ENCODE results near the gene C19orf67. TPM values are rescaled to one million over a fixed set of nuclear protein-coding genes. Genes with fewer than 3 reads are reported as not detected.
A peak's percentile ranks its signal among the peaks of the same experiment; 100 is the strongest.

C19orf67 gene
- total and polyA plus RNA-seq, 2 of the 13 experiments (the other 11 are each of a cell fraction or from before 2014, with no cell fraction given), result 0.11 to 0.32 TPM

DNA sequence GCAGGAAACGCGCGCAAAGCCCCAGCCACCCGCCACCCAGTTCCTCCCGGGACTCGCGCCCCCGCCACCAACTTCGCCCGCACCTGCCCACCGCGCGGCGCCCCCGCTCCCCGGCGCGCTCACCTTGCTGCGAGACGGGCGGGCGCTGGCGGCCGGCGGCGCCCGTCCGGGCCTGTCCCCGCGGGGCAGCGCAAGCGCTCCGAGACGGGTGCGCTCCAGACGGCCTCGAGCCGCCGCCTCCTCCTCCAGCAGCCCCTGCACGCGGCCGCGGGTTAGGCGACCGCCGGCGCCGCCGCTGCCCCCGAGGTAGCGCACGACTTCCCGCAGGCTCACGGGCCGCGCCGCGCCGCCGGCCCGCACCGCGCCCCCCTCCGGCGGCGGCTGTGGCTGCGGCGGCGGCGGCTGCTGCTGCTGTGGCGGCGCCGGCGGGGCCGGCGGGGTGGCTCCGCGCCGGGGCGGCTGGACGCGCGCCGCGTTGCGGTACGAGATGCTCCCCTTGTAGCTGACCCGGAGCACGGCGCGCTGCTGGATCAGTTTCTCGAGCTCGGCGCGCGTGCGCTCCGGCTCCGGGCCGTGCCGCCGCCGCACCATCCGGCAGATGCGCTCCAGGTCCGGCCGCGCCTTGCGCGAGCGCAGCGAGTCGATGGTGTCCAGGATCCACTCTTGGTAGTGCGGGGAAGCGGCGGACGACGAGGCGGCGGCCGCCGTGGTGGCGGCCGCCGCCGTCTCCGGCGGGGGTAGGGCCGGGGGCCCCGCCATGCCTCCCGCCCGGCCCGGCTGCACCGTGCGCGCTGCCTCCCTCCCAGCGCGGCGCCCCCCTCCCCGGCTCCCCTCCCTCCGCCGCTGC is 4.3 kb upstream of the C19orf67 start (continued):
- TF ChIP-seq, protein P1, sequence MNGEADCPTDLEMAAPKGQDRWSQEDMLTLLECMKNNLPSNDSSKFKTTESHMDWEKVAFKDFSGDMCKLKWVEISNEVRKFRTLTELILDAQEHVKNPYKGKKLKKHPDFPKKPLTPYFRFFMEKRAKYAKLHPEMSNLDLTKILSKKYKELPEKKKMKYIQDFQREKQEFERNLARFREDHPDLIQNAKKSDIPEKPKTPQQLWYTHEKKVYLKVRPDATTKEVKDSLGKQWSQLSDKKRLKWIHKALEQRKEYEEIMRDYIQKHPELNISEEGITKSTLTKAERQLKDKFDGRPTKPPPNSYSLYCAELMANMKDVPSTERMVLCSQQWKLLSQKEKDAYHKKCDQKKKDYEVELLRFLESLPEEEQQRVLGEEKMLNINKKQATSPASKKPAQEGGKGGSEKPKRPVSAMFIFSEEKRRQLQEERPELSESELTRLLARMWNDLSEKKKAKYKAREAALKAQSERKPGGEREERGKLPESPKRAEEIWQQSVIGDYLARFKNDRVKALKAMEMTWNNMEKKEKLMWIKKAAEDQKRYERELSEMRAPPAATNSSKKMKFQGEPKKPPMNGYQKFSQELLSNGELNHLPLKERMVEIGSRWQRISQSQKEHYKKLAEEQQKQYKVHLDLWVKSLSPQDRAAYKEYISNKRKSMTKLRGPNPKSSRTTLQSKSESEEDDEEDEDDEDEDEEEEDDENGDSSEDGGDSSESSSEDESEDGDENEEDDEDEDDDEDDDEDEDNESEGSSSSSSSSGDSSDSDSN (CRISPR knock-in tag; IDR thresholded peaks at IDR 0.05), result peak; percentile 40; the same call in 1 of the 2 replicates
- TF ChIP-seq ZNF556 (CRISPR knock-in tag; IDR thresholded peaks at IDR 0.05; ENCODE audit: borderline replicate concordance) (no peak), NPAS2 (CRISPR knock-in tag; IDR thresholded peaks at IDR 0.05; ENCODE audit: borderline replicate concordance) (no peak), CTCF (CRISPR knock-in tag; IDR thresholded peaks at IDR 0.05) (0 out of 2 replicates have a peak, but pooled peaks have one; percentile 25), SAP130 (CRISPR knock-in tag; IDR thresholded peaks at IDR 0.05; ENCODE audit: low read depth) (peak; percentile 14; the same call in 1 of the 2 replicates), ZNF615 (CRISPR knock-in tag; IDR thresholded peaks at IDR 0.05; ENCODE audit: borderline replicate concordance) (no peak), TMF1 (CRISPR knock-in tag; IDR thresholded peaks at IDR 0.05; ENCODE audit: low read depth) (peak; percentile 19; the same call in 1 of the 2 replicates), ZHX1 (CRISPR knock-in tag; IDR thresholded peaks at IDR 0.05; ENCODE audit: low read depth) (0 out of 2 replicates have a peak, but pooled peaks have one; percentile 12), WIZ (CRISPR knock-in tag; IDR thresholded peaks at IDR 0.05) (no peak), PAF1 (CRISPR knock-in tag; IDR thresholded peaks at IDR 0.05) (no peak), FOXA3 (CRISPR knock-in tag; IDR thresholded peaks at IDR 0.05) (no peak), ZNF564 (CRISPR knock-in tag; IDR thresholded peaks at IDR 0.05) (no peak), DZIP1 (CRISPR knock-in tag; IDR thresholded peaks at IDR 0.05) (no peak)
- TF ChIP-seq, protein P2, sequence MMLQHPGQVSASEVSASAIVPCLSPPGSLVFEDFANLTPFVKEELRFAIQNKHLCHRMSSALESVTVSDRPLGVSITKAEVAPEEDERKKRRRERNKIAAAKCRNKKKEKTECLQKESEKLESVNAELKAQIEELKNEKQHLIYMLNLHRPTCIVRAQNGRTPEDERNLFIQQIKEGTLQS (CRISPR knock-in tag; IDR thresholded peaks at IDR 0.05), result no peak
- TF ChIP-seq, protein P3, sequence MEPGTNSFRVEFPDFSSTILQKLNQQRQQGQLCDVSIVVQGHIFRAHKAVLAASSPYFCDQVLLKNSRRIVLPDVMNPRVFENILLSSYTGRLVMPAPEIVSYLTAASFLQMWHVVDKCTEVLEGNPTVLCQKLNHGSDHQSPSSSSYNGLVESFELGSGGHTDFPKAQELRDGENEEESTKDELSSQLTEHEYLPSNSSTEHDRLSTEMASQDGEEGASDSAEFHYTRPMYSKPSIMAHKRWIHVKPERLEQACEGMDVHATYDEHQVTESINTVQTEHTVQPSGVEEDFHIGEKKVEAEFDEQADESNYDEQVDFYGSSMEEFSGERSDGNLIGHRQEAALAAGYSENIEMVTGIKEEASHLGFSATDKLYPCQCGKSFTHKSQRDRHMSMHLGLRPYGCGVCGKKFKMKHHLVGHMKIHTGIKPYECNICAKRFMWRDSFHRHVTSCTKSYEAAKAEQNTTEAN (CRISPR knock-in tag; conservative IDR thresholded peaks at IDR 0.05), result no peak
- TF ChIP-seq, protein P4, sequence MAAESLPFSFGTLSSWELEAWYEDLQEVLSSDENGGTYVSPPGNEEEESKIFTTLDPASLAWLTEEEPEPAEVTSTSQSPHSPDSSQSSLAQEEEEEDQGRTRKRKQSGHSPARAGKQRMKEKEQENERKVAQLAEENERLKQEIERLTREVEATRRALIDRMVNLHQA (CRISPR knock-in tag; IDR thresholded peaks at IDR 0.05), result no peak
